Kidney epithelial cell (primary cell): ENCODE data around the gene NOXA1. TPM values are rescaled to one million over a fixed set of nuclear protein-coding genes. Genes with fewer than 3 reads are reported as not detected.

Experiments
- DNase-seq: peaks from one replicate; pipeline ENCODE4 v3.0.0-alpha.2; 2010; ENCODE audit warnings: low read depth
- H3K27me3 ChIP-seq: 2 replicates; pipeline ENCODE4 v1.6.0; 2011; ENCODE audit warnings: low read length; ENCODE audit not compliant: control insufficient read depth, insufficient read depth
- H3K36me3 ChIP-seq: 2 replicates; pipeline ENCODE4 v1.5.1; 2011; ENCODE audit warnings: low read length; ENCODE audit not compliant: control insufficient read depth, insufficient read depth
- H3K4me3 ChIP-seq: 2 replicates; pipeline ENCODE4 v1.5.1; 2011; ENCODE audit warnings: low read depth, mild to moderate bottlenecking, control low read depth, low read length
- CTCF ChIP-seq: IDR thresholded peaks from 2 replicates; pipeline ENCODE4 v1.5.1; 2011; ENCODE audit warnings: mild to moderate bottlenecking, moderate library complexity, low read length, control low read depth, inconsistent platforms; ENCODE audit not compliant: insufficient read depth, poor library complexity, severe bottlenecking
- total RNA-seq: library from RNA; depleted of rRNA; stranded (reverse); fragments of >200 nt; gene quantifications from 2 replicates; pipeline ENCODE4 v1.2.3, GENCODE V29; 2015

NOXA1 gene
- total RNA-seq, 1 donor from 2014 or later: 0.84 TPM

- DNase-seq: no peak
Measured at GRCh38 chr9:137428841-137429545, 5.8 kb downstream of the NOXA1 start.

GRCh38 chr9:137429546-137429890 lies 6.3 kb downstream of the NOXA1 start:
- DNase-seq: no peak
- Histone ChIP-seq H3K4me3 (no peak overlapping the region), H3K27me3 (peaks cover 45% of the 10 kb centered on the region), H3K36me3 (no peaks in the 10 kb centered on the region)
- no peak for TF ChIP-seq CTCF

More at GRCh38 chr9:137428841-137429545, 5.8 kb downstream of the NOXA1 start:
- TF ChIP-seq CTCF: no peak
- no peak overlapping the region for H3K4me3 ChIP-seq
- H3K36me3 ChIP-seq: no peaks in the 10 kb centered on the region
- H3K27me3 ChIP-seq: peaks cover 40% of the 10 kb centered on the region

GRCh38 chr9:137429974-137430722 lies 7.0 kb downstream of the NOXA1 start:
- no peak for TF ChIP-seq CTCF
- DNase-seq: no peak
- peaks cover 48% of the 10 kb centered on the region for H3K27me3 ChIP-seq
- H3K4me3 ChIP-seq: no peak overlapping the region
- no peaks in the 10 kb centered on the region for H3K36me3 ChIP-seq

- no peak for DNase-seq
- Histone ChIP-seq H3K27me3 (peaks cover 48% of the 10 kb centered on the region), H3K36me3 (no peaks in the 10 kb centered on the region), H3K4me3 (no peak overlapping the region)
- no peak for TF ChIP-seq CTCF
Measured at GRCh38 chr9:137430723-137431415, 7.7 kb downstream of the NOXA1 start.

GRCh38 chr9:137431416-137431931 lies 8.3 kb downstream of the NOXA1 start:
- Histone ChIP-seq H3K27me3 (peaks cover 48% of the 10 kb centered on the region), H3K4me3 (no peak overlapping the region), H3K36me3 (no peaks in the 10 kb centered on the region)
- no peak for TF ChIP-seq CTCF
- no peak for DNase-seq
